ENCODE measurements around the gene PINLYP.

DNA sequence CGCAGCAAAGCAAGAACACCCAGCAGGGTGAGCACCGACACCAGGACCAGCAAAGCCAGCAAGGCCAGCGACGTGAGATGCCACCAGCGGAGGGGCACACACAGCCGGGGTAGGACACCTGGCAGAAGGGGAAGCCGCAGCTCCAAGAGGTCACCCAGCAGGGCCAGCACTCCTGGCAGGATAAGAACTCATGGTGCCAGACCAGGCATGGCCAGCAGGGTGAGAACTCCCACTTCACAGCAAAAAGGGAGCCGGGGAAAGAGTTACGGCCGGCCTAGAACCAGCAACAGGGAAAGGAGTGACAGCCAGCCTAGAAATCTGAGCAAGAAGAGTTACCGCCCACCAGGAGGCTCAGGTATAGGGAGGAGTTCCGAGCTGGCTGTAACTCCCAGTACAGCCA is 36.8 kb downstream of the PINLYP start:
- TF ChIP-seq POLR2A (IDR thresholded peaks at IDR 0.05), result no peak
- TF ChIP-seq CTCF (IDR thresholded peaks at IDR 0.05), result no peak
